GM19193 (cell line): ENCODE results near the gene AP1AR.

Experiments used
- POLR2A ChIP-seq: IDR thresholded peaks from 4 replicates; pipeline ENCODE4 v1.6.1; 2011; ENCODE audit not compliant: insufficient read depth, insufficient read length; ENCODE audit errors: extremely low read depth

AP1AR gene

GRCh38 chr4:112257098-112257497 lies 25.5 kb downstream of the AP1AR start:
- TF ChIP-seq POLR2A, result no peak

GRCh38 chr4:112266823-112267222 lies 35.2 kb downstream of the AP1AR start:
- no peak for TF ChIP-seq POLR2A

- no peak for TF ChIP-seq POLR2A
These were observed 38.5 kb downstream of the AP1AR start for GRCh38 chr4:112270051-112270450.

- no peak for TF ChIP-seq POLR2A
These were observed 39.2 kb downstream of the AP1AR start for GRCh38 chr4:112270640-112271421.

- no peak for TF ChIP-seq POLR2A
These were observed 40.7 kb downstream of the AP1AR start for GRCh38 chr4:112272292-112272691.

- no peak for TF ChIP-seq POLR2A
These were observed 43.4 kb downstream of the AP1AR start for GRCh38 chr4:112274959-112275358.

GRCh38 chr4:112276113-112276512 lies 44.5 kb downstream of the AP1AR start:
- no peak for TF ChIP-seq POLR2A

GRCh38 chr4:112277220-112277619 lies 45.6 kb downstream of the AP1AR start:
- TF ChIP-seq POLR2A, result no peak

GRCh38 chr4:112277705-112278448 lies 46.3 kb downstream of the AP1AR start:
- TF ChIP-seq POLR2A, result no peak

- TF ChIP-seq POLR2A, result no peak
These were observed 47.7 kb downstream of the AP1AR start for GRCh38 chr4:112279025-112279881.

- TF ChIP-seq POLR2A, result no peak
These were observed 48.3 kb downstream of the AP1AR start for GRCh38 chr4:112279882-112280315.

- no peak for TF ChIP-seq POLR2A
These were observed 48.9 kb downstream of the AP1AR start for GRCh38 chr4:112280386-112281056.

GRCh38 chr4:112282860-112283667 lies 51.5 kb downstream of the AP1AR start:
- TF ChIP-seq POLR2A, result no peak

- TF ChIP-seq POLR2A, result no peak
These were observed 52.6 kb downstream of the AP1AR start for GRCh38 chr4:112284166-112284565.
